NCI-H748 (cell line): ENCODE data around the gene PHF5A.
"Not testable (repeated sequence)": the region's sequence is repeated elsewhere in the genome, so short reads cannot be mapped to it uniquely, and the experiment has no call there.

Experiments used
- DNase-seq: peaks from one replicate; lab custom pipeline; 2025; ENCODE audit not compliant: unreplicated experiment; lab: John Stamatoyannopoulos, UW

PHF5A gene

DNA sequence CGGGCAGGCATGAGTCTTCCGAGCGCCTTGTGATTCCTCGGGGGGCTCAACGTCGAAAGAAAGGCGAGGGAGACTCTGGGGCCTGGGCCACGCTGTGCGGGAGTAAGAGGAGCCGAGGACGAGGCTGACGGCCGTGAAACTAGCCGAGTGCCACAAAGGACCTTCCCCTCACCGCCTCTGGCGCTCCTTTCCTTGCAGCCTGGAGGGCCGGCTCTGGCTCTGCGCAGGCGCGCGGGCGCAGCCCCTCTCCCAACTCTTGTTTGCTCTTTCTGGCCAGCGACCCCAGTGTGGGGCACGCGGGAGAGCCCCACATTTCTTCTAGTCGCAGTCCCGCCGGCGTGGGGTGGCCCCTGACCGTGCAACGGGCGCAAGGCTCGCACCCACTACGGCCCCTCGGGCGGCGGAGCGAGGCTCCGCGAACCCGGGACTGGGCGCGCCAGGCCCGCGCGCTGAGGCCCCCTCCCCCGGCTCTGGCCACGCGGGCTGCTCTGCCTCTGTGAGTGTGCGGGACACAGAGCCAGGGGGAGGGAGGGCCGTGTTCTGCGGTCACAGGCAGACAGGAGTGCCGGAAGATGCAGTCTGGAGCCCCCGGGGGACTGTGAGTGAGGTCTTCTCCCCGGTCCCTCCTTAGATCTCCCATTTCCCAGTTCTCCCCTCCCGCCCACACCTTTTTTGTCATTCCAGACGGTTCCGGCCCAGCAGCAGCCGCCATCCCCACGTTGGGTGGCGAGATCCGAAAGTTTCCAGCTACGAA lies 20.9 kb downstream of the PHF5A start:
- DNase-seq = peak; percentile 82

DNA sequence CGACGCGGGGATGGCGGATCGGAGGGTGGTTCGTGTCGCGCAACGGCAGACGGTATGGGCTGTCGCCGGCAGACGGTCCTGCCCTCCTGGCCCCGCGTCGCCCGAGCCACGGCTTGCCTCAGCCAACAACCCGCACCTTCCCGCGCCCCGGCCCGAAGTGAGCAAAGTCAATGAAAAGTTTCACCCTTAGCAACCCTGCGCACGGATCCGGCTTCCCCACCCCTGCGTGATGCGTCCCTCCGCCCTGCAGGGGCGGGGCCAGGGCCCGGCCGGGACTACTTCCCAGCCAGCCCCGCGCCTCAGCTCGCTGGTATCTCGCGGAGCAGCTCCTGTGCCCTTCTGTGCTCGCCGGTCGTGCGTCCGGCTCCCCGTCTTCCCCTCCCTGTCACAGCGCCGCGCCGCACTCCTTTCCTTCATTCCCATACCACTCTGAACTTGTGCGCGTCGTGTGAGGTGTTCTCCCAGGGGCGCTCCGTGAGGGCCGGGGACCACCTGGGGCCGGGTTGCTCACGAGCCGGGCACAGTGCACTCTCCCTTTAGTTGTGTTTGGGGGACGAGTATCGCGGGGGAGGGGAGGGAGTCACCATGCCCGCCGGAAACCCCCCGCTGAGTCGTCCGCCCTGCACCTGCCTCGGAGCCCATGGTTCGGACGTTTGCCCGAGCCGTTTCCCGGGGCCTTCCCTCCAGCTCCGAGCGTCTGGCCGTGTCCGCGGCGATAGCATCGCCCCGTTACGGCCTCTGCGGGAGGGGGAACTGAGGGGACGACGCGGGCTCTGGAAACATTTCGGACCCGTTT lies 21.7 kb downstream of the PHF5A start, which contains the start of gene TOB2:
Gene TOB2 (minus strand): TSS at position 163 of the 796 bp plus-strand sequence. CDS start 9,456 bp downstream, outside the sequence.
- DNase-seq = peak; percentile 96

DNA sequence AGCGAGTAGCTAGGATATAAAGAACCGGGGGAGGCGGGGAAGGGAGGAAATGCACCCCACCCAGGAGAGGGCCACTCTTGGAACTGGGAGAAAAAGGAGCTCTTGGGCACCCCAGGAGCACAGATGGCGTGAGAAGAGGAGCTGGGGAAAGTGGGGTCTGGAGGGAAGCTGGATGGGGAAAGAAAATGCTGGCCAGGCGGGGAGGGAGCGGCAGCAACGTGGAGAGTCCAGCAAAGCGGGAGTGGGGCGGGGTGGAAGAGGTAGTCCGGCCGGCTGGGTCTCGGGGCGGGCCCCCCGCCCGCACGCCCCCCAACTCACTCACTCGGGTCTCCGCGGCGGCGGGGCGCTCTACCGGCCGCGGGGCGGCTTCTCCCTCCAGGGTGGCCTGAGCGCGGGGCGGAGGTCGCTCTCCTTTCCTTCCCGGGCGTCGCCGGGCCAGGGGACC lies 22.4 kb downstream of the PHF5A start:
- DNase-seq = peak; percentile 51

DNA sequence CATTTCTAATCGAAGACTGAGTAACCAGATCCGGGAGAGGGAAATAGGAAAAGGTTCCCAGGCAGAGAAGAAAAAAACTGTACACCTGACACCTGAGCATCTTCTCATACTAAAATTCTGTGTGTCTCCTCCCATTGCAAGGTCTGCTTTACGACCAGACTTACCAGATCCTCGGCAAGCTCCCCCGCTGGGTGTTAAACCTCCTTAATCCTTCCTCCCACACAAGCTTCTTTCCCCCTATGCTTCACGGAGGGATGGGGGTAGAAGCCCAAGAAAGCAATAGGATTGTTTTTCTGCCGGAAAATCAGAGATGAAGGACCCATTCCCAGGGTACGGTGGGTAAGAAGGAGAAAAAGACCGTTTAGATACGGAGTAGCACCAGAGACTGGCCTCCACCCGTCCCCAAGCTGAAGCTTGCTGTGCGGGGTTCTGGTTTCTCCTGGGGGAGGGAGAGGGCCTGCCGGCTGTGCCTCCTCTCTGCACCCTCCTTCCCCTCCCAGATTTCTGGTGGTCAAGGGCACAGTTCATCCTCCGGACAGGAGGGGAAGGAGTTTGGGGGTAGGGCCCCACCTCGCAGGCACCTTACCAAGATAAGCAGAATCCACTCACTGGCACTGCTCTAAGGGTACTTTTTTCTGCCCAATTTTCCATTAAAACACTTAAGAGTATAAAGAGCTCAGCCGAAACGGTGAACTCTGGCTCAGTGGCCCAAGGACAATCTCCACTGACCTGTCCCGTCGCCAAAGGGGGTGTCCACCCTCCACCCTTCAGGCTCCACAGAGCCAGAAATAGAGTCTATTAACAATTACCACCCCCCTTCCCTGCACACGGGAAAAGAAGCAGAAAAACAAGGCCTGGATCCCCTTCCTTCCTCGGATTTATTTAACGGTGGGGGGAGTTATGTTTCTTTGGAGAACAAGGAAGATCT lies 23.1 kb downstream of the PHF5A start:
- DNase-seq = peak; percentile 43

DNA sequence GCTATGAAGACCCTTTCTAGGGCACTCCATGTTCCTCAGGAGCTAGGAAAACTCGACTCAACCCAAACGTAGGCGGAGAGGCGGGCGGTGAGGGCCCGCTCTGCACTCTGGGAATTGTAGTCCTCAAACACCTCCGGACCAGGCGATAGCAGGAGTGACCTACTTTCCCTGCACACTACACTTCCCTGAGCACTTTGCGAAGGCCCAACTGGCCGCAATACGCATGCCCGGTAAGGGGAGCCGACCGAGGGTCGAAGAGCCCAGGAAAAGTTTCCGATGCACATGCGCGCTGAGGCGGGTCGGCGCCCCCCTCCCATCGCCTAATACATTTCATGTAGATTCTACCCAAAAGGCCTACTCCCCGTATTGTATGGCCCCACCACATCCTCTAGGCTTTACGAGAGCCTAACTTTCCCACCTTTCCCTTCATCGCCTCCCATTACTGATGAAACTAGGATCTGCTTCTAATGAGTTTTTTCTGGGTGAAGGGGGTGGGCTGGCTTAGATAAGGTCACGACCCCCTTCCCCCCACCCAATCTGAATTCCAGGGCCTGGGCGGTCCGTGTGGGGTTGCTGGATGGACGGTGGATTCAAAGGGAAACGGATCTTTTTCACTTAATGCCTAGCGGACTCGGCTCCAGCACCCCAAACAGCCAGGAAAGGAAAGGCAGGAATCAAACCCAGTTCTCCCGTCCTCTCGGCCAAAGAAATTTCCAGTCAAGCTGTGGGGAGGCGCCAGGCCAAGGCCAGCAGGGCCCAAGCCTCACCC lies 23.9 kb downstream of the PHF5A start:
- DNase-seq = peak; percentile 98

DNA sequence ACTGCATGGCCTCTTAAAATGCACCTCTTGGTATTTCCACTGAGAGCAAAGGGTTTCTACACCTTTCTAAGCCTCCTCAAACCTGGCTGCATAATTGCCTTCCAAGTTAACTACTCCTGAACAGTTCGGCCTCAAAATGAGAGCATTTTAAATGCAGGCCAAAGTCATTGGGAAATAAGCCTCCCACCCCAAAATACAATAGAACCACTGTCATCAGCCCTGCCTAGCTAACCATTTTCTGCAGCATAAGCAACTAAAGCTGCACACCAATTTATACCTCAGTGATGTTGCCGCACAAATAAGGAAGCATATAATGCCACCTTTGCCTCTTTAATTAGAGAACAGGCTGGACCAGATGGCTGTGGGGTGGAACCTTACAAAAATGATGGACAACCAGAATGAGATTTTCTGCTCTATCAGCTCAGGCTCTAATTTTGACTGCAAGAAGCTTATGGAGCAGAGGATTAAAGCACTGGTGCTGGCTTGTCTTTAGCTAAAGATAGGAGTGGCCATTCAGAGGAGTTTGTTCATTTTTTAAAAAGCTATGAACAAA lies 26.2 kb downstream of the PHF5A start:
- no peak for DNase-seq

DNA sequence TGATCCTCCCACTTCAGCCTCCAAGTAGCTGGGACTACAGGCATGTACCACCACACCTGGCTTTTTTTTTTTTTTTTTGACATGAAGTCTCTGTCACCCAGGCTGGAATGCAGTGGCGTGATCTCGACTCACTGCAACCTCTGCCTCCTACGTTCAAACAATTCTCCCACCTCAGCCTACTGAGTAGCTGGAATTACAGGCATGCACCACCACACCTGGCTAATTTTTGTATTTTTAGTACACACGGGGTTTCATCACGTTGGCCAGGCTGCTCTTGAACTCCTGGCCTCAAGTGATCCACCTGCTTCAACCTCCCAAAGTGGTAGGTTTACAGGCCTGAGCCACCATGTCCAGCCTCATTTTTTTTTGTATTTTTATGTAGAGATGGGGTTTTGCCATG lies 28.0 kb downstream of the PHF5A start:
- not testable (repeated sequence) for DNase-seq

DNA sequence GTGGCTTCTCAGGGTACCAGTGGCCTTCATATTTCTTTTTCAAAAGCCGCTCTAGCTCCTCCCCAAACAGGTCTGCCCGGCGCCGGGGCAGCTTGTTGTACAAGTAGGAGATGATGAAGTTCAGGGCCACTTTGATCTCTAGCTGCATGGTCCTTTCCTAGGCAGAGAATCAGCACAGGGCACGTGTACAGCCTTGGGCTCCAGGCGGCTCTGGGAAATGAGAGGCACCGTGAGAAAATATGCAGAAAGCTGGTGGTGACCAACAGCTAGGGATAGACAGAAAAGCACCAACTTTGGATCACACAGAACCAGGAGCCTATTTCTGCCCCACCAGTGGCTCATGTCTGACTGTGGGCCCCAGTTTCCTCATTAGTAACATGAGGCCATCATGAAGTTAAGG lies 31.3 kb downstream of the PHF5A start:
- no peak for DNase-seq

DNA sequence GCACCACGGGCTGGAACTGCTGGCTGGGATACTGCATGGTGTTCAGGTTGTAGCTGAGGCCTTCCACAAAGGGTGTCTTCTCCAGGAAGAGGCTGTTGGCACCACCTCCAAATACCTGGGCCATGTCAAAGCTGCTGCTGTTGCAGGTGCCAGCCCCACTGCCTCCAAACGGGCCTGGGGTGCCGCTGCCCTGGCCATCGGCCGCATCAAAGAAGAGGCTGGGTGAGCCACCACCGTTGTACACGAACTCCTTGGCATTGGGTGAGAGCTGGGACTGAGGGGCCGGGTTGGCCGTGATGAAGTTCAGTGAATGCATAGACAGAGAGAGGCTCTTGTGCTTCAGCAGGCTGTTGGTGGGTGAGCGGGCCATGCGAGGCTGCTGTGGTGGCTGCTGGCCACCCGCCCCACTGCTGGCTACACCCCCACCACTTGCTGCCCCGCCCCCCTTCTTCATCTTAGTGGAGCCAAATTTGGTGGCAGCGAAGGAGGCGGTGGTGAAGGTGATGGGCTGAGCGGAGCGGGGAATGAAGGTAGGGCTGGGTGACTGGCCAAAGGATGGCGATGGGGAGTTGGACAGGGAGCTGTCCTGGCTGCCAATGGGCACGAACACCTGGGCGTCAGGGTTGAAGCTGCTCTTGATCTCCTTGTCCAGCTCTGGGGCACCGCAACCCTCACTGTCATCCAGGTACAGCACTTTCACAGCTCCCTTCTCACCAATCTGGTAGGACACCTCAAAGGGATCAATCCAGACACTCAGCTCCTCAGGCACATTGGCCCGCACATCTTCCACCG lies 32.0 kb downstream of the PHF5A start:
- no peak for DNase-seq

DNA sequence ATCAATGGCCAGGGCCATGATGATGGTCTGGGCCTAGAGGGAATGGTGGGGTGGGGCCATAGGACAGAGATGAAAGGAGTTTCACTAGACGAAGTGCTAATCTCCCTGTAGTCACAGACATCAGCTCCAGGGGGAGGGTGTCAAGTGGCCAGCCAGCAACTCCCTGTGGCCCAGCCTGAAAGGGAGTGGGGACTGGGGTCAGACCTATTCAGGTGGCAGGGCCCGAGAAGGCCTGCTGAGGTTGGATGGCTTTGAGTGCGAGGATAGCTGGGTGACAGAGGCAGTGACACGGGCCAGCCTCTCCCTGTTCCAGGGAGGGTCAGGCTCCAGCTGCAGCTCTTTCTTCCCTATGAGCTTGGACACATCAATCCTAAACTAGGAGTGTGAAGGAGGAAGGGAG lies 32.9 kb downstream of the PHF5A start:
- no peak for DNase-seq

DNA sequence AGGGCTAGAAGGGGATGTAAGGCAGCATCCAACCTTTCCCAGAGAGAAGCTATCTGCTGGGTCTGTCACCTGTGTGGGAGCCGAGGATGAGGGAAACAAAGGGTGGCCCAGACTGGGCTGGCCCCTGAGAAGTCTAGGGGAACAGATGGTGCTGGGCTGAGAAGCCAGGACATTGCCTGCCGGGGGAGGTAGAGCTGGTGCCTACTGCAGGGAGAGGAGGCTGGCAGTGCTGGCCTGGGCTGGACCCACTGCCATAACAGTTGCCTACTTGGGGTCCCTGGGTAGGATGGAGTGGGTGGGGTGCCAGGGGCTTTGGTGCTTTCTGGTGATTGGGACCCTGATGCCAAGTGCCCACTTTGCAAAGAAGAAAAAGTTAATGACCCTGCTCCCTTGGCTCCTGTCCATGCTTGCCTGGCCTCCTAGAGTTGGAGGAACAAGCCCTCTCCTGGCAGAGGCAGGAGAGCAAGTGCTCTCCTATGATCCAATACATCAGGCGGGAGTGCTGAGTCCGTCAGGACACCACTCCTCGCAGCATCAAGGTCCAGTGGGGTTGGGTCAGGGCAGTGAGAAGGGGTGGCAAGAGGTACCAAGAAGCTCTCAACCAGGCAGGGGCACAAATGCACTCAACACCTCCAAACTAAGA lies 34.0 kb downstream of the PHF5A start:
- DNase-seq = not testable (repeated sequence)

DNA sequence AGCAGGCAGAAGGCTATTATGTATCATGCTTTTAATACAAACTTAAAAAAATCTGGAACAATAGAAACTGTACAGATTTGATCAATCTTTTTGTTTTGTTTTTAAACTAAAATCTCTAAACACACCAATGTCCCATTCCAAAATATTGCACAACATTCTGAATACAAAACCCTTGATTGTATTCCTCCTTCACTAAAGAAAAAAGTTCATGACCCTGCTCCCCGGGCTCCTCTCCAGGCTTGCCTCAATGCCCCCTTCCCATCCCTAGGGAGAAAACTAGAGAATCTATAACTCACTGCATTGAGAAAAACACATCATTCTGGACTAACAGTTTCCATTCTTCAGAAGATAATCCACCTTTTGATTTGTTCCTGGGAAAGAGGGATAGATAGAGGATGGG lies 35.0 kb downstream of the PHF5A start:
- not testable (repeated sequence) for DNase-seq

DNA sequence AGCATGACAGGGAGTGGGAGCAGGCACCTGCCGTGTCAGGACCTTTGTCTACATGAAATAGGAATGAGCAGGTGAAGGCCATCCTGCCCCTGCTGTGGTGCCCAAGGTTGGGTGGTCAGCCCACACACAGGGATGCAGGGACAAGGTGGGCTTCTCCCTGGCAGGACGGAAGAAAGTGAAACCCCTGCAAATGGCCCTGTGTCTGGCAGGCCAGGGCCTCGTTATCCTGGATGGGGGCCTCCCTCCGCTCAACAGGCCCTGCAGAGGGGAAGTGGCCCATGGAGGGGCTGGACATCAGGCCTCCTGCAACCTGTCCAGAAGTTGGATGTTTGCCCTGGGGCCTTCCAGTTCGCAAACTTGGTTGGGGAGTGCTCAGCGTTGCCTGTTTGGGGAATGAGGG lies 36.8 kb downstream of the PHF5A start:
- no peak for DNase-seq

DNA sequence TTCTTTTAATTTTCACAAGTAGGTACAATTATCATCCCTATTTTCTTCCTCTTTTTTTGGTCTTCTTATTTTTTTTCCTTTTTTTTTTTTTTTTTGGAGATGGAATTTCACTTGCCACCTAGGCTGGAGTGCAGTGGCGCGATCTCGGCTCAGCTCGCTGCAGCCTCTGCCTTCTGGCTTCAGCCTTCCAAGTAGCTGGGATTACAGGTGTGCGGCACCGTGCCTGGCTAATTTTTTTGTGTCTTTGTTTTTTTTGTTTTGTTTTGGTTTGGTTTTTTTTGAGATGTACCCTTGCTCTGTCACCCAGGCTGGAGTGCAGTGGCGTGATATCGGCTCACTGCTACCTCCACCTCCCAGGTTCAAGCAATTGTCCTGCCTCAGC lies 38.5 kb downstream of the PHF5A start:
- DNase-seq = no peak

DNA sequence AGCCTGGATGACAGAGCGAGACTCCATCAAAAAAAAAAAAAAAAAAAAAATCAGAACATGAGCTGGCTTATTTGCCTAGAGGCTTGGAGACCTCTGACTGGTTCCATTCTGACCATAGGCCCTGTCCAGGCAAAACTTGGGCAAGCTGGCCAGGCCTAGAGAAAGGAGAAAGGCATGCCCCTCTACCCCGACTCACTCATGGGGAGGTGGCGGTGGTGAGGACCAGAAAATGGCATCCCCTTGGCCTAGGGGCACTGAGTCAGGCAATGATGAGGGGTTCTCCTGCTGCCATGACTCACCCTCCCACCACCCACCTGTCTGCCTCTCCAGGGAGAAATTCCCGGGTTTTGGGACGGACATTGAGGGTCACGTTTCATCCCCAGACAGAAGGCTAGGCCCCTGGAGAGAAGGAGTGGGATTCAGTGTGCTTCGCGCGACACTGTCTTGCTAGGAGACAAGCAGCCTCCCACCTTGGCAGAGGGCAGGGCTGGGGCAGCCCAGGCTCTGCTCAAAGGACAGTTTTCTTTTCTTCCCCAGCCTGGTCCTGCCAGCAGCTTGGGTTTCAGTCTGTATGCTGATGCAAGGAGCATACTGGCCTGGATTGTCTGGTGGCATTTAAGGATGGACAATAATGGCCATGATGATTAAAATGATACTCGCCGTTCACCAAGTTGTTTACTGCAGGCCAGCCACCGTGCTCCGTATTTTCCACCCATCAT lies 39.1 kb downstream of the PHF5A start:
- DNase-seq = no peak

DNA sequence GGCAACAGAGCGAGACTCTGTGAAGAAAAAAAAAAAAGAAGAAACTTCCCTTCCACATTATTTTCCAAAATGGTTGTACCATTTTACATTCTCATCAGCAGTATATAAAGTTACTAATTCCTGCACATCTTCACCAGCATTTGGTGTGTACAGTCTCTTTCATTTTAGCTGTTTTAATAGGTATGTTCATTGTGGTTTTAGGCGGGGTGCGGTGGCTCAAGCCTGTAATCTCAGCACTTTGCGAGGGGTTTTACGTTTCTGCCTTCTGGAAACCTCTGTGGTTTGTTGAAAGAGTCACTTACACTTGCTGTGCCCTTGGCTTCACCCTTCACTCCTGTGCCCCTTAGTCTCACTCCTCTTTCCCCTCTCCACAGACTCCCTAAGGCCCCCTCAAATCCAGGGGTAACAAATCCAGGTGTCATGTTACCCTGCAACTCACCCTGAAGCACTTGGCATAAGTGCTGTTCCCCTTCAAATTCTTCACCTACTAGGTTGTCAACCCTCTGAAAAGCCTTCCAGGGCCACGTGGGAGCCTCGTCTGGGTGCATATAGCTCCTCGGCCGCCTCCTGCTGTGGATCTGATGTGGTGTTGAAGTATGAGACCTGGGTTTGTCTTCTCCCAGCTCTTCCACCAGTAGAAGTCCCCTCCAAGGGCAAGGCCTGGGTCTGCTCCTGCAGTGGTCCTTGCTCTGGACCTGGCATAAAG lies 42.7 kb downstream of the PHF5A start:
- DNase-seq = no peak

DNA sequence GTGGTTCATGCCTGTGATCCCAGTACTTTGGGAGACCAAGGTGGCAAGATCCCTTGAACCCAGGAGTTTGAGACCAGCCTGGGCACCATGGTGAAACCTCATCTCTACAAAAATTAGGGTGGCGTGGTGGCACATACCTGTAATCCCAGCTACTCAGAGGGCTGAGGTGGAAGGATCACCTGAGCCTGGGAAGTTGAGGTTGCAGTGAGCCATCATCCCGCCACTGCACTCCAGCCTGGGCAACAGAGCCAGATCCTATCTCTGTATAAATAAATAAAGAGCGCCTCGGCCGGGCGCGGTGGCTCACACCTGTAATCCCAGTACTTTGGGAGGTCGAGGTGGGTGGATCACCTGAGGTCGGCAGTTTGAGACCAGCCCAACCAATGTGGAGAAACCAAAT lies 49.8 kb downstream of the PHF5A start:
- no peak for DNase-seq
